OCI-M2 (cell line): ENCODE data around the gene PAFAH1B2.
"Not testable (repeated sequence)": the region's sequence is repeated elsewhere in the genome, so short reads cannot be mapped to it uniquely, and the experiment has no call there.

Source experiments
- DNase-seq: peaks from one replicate; lab custom pipeline; 2025; ENCODE audit not compliant: unreplicated experiment; lab: John Stamatoyannopoulos, UW

The PAFAH1B2 gene

GRCh38 chr11:117127171-117127901, 16.8 kb upstream of the PAFAH1B2 start:
- DNase-seq: no peak

DNA sequence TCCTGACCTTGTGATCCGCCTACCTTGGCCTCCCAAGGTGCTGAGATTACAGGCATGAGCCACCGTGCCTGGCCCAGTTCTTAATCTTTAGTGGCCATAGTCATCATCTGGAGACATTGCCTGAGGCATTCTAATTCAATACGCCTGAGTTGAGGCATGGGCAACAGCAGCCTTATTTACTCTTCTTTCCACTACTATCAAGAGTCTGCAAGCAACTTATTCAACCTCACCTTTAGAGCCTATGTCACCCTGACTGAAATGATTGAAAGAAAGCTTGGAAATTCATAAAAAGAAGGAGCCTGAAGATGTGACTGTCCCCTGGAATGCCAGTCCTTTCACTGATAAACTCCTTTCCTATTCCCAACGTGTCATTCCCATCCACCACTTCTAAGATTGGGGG, 15.8 kb upstream of the PAFAH1B2 start:
- no peak for DNase-seq

GRCh38 chr11:117130396-117130795, 13.7 kb upstream of the PAFAH1B2 start:
- DNase-seq: not testable (repeated sequence)

GRCh38 chr11:117130879-117131278, 13.2 kb upstream of the PAFAH1B2 start:
- no peak for DNase-seq

DNA sequence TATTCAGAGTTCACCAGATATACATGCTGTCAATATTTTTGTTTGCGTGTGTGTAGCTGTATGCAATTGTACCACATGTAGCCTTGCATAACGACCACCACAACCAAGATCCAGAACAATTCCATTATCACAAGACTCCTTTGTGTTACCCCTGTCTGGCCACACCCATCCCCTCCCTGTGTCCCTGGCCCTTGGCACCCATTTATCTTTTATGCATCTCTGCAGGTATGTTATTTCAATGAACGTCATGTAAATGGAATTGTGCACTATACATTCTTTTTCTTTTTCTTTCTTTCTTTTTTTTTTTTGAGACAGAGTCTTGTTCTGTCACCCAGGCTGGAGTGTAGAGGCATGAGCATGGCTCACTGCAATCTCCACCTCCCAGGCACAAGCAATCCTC, 9.7 kb upstream of the PAFAH1B2 start:
- no peak for DNase-seq

GRCh38 chr11:117134979-117135378, 9.1 kb upstream of the PAFAH1B2 start:
- not testable (repeated sequence) for DNase-seq

DNA sequence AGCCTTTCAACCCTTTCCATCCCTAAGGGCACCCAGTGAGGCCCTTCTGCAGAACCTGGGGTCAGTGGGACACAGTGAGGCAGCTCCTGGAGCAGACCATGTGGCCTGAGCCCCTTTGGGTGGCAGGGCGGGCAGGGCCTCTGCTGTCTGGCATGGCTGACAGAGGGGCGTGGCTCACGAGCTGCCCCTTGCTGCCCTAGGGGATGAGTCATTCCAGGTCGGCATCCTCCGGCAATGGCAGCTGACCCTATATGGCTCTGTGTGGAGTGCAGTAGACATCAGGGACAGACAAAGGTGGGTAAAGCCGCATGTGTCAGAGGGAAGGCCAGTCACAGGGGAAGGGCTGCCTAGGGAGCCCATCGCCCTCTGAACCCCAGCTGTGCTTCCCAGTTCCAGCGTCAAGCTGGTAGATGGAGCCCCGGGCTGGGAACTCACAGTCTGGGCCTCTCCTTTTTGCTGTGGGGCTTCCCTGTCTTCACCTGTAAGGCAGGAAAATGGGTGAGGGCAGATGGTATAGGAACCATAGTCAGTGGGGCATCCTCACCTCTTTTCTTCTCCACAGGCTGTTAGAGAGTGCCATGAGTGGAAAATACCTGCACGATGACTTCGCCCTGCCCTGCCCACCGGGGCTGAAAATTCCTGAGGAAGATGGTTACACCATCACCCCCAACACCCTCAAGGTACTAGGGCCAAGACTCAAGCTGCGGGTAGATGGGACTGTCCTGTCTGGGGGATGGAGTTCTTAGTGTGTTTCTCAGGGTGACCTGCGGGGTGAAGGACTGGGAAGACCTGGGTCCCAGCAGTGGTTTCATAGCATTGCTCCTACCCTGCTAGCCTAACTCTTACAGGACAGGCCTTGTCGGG, 6.6 kb upstream of the PAFAH1B2 start:
- DNase-seq: not testable (repeated sequence)

- peak; percentile 44 for DNase-seq
Measured at GRCh38 chr11:117143390-117143789, 697 bp upstream of the PAFAH1B2 start.

DNA sequence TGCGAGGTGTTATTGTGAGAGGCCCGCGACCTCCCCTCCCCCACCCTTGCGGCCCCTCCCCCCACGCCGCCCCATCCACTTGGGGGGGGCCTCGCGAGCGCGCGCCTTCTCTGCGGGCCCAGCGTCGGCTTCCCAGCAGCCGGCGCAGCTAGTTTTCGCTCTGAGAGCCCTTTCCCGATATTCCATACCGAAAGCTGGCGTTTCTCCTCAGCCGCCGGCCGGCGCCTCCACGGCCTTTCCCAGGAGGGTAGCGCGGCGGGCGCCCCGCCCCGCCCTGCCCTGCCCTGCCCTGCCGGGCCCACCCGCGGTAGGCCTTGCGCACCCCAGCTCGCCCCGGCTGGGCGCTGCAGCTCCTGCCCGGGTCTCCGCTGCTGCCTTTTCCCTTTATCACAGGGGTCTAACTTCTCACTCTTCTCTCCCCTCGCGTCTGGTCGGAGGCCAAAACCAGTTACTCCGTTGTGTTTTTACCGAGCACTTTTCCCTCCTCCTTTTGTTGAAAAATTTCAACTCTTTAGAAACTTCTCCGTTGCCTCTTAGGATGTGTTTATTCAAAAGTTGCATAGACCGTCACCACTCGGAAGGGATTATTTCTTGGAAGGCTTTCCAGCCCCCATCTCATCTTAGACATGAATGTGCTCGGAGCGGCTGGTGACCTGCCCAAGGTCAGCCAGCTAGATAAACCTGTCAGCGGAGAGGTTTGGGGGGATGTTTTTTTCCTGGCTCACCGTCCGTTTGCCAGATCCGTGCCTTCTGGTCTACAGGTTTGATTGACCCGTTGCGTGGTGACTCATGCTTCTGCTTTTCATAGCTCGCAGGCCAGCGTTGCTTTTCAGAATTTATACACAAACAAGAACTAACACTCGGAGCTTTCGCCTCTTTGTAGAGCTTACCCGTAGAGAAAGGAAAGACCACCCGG, 648 bp downstream of the PAFAH1B2 start:
- no peak for DNase-seq

DNA sequence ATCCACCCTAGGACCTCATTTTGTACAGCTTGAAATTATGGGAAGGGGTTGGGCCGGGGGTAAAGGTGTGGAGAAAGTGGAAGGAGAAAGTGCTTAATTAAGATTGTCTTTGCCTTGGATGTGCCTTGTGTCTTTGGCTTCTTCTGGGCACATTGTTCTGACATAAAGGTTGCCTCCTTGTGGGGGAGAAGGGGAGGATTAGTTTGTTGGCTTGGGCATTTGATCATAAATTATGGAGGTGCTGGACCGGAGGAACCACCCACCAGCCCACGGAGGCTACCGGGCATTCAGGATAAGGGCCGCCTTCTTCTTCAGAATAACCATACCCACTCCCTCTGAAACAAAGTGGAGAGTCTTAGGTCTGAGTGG, 1.3 kb downstream of the PAFAH1B2 start:
- DNase-seq: no peak

DNA sequence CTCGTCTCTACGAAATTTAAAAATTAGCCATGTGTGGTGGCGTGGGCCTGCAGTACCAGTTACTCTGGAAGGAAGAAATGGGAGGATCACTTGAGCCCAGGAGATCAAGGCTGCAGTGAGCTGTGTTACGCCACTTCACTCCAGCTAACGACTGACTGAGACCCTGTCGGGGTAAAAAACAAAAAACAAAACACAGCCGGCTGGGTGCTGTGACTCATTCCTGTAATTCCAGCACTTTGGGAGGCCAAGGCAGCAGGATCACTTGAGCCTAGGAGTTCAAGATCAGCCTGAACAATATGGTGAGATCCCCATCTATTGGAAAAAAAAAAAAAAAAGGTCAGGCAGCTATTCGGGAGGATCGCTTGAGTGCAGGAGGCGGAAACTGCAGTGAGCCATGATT, 2.4 kb downstream of the PAFAH1B2 start:
- no peak for DNase-seq

DNA sequence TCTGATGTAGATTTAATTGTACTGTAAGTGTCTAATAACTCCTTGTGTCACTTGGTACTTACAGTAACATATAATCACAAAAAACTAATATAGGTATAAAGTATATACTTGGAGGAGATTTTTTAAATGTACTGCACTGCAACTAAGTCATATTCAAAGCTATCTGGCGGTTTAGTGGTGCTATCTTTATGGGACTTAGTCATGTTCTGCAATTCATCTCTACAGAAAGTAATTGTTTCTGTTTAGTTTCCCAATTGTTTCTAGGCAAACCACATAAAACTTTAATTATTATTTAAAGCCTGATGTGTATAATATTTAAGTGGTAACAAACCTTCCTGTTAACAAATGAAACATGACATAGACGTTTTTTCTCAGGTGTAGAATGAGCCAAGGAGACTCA, 8.0 kb downstream of the PAFAH1B2 start:
- no peak for DNase-seq

- no peak for DNase-seq
Measured at GRCh38 chr11:117154468-117154867, 10.4 kb downstream of the PAFAH1B2 start.

DNA sequence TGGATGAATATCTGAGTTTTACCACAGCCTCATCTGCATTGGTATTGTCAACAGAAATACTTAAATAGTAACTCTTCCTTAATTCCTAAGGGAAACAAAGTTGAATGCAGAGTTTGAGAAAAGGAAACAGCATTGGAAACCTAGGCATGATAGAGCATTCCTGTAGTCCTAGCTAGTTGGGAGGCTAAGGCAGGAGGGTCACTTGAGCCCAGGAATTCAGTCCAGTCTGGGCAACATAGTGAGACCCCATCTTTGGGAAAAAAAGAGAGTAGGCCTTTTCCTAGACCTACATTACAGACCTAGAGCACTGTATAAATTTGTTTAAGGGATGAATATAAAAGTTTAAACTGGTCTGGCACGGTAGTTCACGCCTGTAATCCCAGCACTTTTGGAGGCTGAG, 13.4 kb downstream of the PAFAH1B2 start:
- no peak for DNase-seq

- DNase-seq: no peak
Measured at GRCh38 chr11:117159892-117160291, 15.8 kb downstream of the PAFAH1B2 start.

GRCh38 chr11:117160826-117161225, 16.7 kb downstream of the PAFAH1B2 start:
- DNase-seq: no peak

DNA sequence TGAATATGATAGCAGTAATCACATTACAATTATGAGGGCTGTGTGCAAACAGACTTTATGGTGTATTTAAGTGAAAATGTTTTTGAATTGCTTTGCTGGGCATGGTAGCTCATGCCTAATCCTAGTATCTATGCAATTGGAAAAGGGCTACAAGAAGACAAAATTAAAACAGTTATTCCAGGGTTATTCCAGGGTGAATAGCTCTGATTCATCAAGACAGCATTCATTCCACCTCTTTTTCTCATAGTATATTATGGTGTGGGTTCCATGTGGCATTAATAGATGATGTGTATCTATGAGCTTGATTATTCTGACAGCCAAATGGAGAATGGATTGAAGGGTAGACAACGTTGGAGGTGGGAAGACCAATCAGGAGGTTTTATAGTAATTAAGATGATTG, 22.4 kb downstream of the PAFAH1B2 start:
- DNase-seq: no peak

GRCh38 chr11:117169736-117170135, 25.6 kb downstream of the PAFAH1B2 start:
- no peak for DNase-seq

DNA sequence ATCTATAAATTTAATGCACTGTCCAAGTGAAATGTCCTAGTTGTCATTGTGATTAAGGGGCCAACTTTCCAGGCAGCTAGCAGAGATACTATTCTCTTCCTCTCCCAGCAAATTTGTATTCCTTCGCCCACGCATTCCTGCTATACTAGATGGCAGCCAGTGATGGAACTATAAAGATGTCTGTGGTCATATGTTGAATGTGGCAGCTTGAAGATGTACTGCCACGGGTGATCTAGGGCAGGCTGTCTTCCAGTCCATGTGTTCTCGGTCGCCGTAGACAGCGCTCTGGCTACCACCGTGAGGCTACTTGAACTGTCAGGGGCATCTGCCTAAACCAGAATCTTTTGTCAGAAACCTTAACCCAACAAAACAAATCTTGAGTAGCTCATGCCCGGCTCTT, 26.1 kb downstream of the PAFAH1B2 start:
- no peak for DNase-seq

GRCh38 chr11:117171007-117171403, 26.9 kb downstream of the PAFAH1B2 start:
- no peak for DNase-seq

- no peak for DNase-seq
Measured at GRCh38 chr11:117171404-117172061, 27.4 kb downstream of the PAFAH1B2 start.
